ENCODE results near the gene NOS1AP. TPM values are rescaled to one million over a fixed set of nuclear protein-coding genes. Genes with fewer than 3 reads are reported as not detected.
"Not testable (repeated sequence)": the region's sequence is repeated elsewhere in the genome, so short reads cannot be mapped to it uniquely, and the experiment has no call there.

Gene NOS1AP
- total RNA-seq, 1 donor = 0.43 TPM

GRCh38 chr1:162351246-162351842 lies 281.9 kb downstream of the NOS1AP start:
- no peak for DNase-seq (ENCODE audit: low read depth)
- TF ChIP-seq, protein P1, sequence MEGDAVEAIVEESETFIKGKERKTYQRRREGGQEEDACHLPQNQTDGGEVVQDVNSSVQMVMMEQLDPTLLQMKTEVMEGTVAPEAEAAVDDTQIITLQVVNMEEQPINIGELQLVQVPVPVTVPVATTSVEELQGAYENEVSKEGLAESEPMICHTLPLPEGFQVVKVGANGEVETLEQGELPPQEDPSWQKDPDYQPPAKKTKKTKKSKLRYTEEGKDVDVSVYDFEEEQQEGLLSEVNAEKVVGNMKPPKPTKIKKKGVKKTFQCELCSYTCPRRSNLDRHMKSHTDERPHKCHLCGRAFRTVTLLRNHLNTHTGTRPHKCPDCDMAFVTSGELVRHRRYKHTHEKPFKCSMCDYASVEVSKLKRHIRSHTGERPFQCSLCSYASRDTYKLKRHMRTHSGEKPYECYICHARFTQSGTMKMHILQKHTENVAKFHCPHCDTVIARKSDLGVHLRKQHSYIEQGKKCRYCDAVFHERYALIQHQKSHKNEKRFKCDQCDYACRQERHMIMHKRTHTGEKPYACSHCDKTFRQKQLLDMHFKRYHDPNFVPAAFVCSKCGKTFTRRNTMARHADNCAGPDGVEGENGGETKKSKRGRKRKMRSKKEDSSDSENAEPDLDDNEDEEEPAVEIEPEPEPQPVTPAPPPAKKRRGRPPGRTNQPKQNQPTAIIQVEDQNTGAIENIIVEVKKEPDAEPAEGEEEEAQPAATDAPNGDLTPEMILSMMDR (IDR thresholded peaks at IDR 0.05; ENCODE audit: insufficient read depth, low read depth, low read length) = no peak
- H3K4me3 ChIP-seq (ENCODE audit: low read depth, low read length) = no peak overlapping the region

DNA sequence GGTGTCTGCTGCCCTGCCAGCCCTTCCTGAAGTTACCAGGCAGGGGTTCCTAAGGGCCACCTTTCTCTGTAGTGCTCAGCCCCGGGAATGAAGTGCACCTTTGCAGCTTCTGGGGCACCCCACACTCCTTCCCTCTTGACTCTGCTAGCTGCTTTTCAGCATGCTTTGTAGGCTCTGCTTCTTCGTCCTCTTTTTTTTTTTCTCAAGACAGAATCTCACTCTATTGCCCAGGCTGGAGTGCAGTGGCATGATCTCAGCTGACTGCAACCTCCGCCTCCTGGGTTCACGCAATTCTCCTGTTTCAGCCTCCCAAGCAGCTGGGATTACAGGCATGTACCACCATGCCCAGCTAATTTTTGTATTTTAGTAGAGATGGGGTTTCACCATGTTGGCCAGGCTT lies 282.4 kb downstream of the NOS1AP start:
- not testable (repeated sequence) for DNase-seq (ENCODE audit: low read depth); H3K4me3 ChIP-seq (ENCODE audit: low read depth, low read length)

GRCh38 chr1:162353078-162353477 lies 283.6 kb downstream of the NOS1AP start:
- TF ChIP-seq, protein P1 (IDR thresholded peaks at IDR 0.05; ENCODE audit: insufficient read depth, low read depth, low read length) = no peak
- H3K4me3 ChIP-seq (ENCODE audit: low read depth, low read length) = no peak overlapping the region
- no peak for DNase-seq (ENCODE audit: low read depth)

DNA sequence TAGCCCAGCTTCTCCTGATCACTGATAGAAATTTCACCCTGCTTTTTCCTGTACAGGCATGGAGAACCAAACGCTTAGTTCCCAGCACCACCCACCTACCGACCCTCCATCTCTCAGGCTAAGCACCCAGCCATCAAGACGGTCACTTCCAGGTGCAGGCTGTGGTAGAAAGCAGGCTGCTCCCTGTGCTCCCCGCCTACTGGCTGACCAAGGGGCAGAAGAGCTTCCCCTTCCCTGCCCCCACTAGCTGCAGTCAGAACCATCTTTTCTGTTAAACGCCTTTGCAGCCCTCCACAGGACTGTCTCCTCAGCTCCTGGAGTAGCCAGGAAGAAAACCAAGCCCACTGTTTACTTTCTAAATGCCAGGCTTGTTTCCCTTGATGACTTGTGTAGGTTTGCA lies 284.2 kb downstream of the NOS1AP start:
- TF ChIP-seq, protein P1 (IDR thresholded peaks at IDR 0.05; ENCODE audit: insufficient read depth, low read depth, low read length) = no peak
- DNase-seq (ENCODE audit: low read depth) = no peak
- no peak overlapping the region for H3K4me3 ChIP-seq (ENCODE audit: low read depth, low read length)

GRCh38 chr1:162357681-162358266 lies 288.3 kb downstream of the NOS1AP start:
- H3K4me3 ChIP-seq (ENCODE audit: low read depth, low read length) = no peak overlapping the region
- TF ChIP-seq, protein P1 (IDR thresholded peaks at IDR 0.05; ENCODE audit: insufficient read depth, low read depth, low read length) = peak; percentile 75
- peak; percentile 71 for DNase-seq (ENCODE audit: low read depth)

GRCh38 chr1:162358928-162359327 lies 289.4 kb downstream of the NOS1AP start:
- no peak for DNase-seq (ENCODE audit: low read depth)
- TF ChIP-seq, protein P1 (IDR thresholded peaks at IDR 0.05; ENCODE audit: insufficient read depth, low read depth, low read length) = no peak
- no peak overlapping the region for H3K4me3 ChIP-seq (ENCODE audit: low read depth, low read length)

- DNase-seq (ENCODE audit: low read depth) = no peak
- no peak overlapping the region for H3K4me3 ChIP-seq (ENCODE audit: low read depth, low read length)
- TF ChIP-seq, protein P1 (IDR thresholded peaks at IDR 0.05; ENCODE audit: insufficient read depth, low read depth, low read length) = no peak
These were observed 290.2 kb downstream of the NOS1AP start for GRCh38 chr1:162359523-162360236.
